Panc1 (cell line): ENCODE results near the gene ZNF609. TPM values are rescaled to one million over a fixed set of nuclear protein-coding genes. Genes with fewer than 3 reads are reported as not detected.

ENCODE experiments used
- ATAC-seq: fragments of 200-7000 bp; cut with Tn5 transposase; 2 replicates; pipeline ENCODE4 v1.9.1; 2020; ENCODE audit warnings: mild to moderate bottlenecking, moderate library complexity
- BruUV-seq: library from RNA; stranded (reverse); fragments of 400-500 nt; replicated peaks from 2 replicates; lab custom pipeline; 2021; lab: Mats Ljungman, UMichigan
- CTCF ChIA-PET: fragments of 300-600 bp; sonication (Branson Sonifier 250); formaldehyde crosslinking; loops from one replicate; lab custom pipeline; 2022; ENCODE audit warnings: antibody characterized with exemption; lab: Charles Lee
- POLR2A ChIA-PET: fragments of 300-600 bp; sonication (Branson Sonifier 250); formaldehyde crosslinking; loops from one replicate; lab custom pipeline; 2022; ENCODE audit warnings: antibody characterized with exemption; lab: Charles Lee
- DNase-seq: peaks from one replicate; pipeline ENCODE4 v3.0.0-alpha.2; 2010; ENCODE audit warnings: low read depth, low spot score
- H3K27ac ChIP-seq: 2 replicates; pipeline ENCODE4 v1.5.1; 2011; ENCODE audit warnings: mild to moderate bottlenecking, low read length, inconsistent platforms
- H3K27me3 ChIP-seq: fragments of 200-500 bp; sonication (Bioruptor generic); 2 replicates; pipeline ENCODE4 v1.6.0; 2014; ENCODE audit warnings: low read length, inconsistent platforms; ENCODE audit not compliant: control insufficient read depth, insufficient read depth
- H3K36me3 ChIP-seq: fragments of 200-500 bp; sonication (Bioruptor generic); 2 replicates; pipeline ENCODE4 v1.5.1; 2014; ENCODE audit warnings: inconsistent platforms, mild to moderate bottlenecking, low read length, moderate library complexity; ENCODE audit not compliant: control insufficient read depth, insufficient read depth
- H3K4me1 ChIP-seq: 2 replicates; pipeline ENCODE4 v1.5.1; 2011; ENCODE audit warnings: inconsistent platforms, mild to moderate bottlenecking, low read length, moderate library complexity; ENCODE audit not compliant: control insufficient read depth, insufficient read depth
- H3K4me3 ChIP-seq, 2 experiments: 2 replicates each; pipeline ENCODE4 v1.5.1; 2011 to 2012; ENCODE audit warnings: low read depth in 2 of 2, low read length in 2 of 2, mild to moderate bottlenecking in 2 of 2, inconsistent platforms in 1 of 2, moderate library complexity in 1 of 2
- H3K9me3 ChIP-seq: fragments of 200-500 bp; sonication (Bioruptor generic); 2 replicates; pipeline ENCODE4 v1.5.1; 2014; ENCODE audit warnings: low read depth, mild to moderate bottlenecking, inconsistent platforms, low read length, moderate library complexity; ENCODE audit not compliant: control insufficient read depth, insufficient read depth
- POLR2AphosphoS5 ChIP-seq: IDR thresholded peaks from 2 replicates; pipeline ENCODE4 v1.6.1; 2012; ENCODE audit warnings: mild to moderate bottlenecking, low read depth, low read length, moderate library complexity
- SIN3A ChIP-seq: IDR thresholded peaks from 2 replicates; pipeline ENCODE4 v1.6.1; 2012; ENCODE audit warnings: low read depth, mild to moderate bottlenecking, low read length, moderate library complexity, borderline replicate concordance; ENCODE audit not compliant: insufficient read depth
- TCF7L2 ChIP-seq: IDR thresholded peaks from 2 replicates; pipeline ENCODE4 v1.6.1; 2011; ENCODE audit warnings: mild to moderate bottlenecking, low read depth, low read length, inconsistent platforms
- in situ Hi-C: cut with HindIII; loops from 2 replicates; pipeline ENCODE4 v1.10.0; 2016; ENCODE audit warnings: low sequenced_read_pairs, low pct_unique_long_range_greater_than_20kb
- intact Hi-C: fragments of 100-400 bp; cut with micrococcal nuclease; formaldehyde crosslinking; loops from one replicate; pipeline ENCODE4 v1.10.0; 2022; ENCODE audit not compliant: unreplicated experiment
- total RNA-seq: library from RNA; stranded (reverse); gene quantifications from one replicate; pipeline ENCODE4 v1.2.1, GENCODE V29; 2021; ENCODE audit not compliant: unreplicated experiment
- TF ChIP-seq, protein P1 (sequence below): fragments of 450-650 bp; IDR thresholded peaks from 2 replicates; pipeline ENCODE4 v1.5.1; 2017; ENCODE audit warnings: mild to moderate bottlenecking
- TF ChIP-seq, protein P2 (sequence below), 2 experiments: IDR thresholded peaks; 2 replicates each; pipeline ENCODE4 v1.6.1; 2011 to 2012; ENCODE audit warnings: low read depth in 2 of 2, control low read depth in 1 of 2, low read length in 1 of 2, mild to moderate bottlenecking in 1 of 2, moderate library complexity in 1 of 2; ENCODE audit not compliant: insufficient read depth in 1 of 2

The ZNF609 gene
- total RNA-seq, 1 experiment from 2014 or later, result 47.2 TPM

DNA sequence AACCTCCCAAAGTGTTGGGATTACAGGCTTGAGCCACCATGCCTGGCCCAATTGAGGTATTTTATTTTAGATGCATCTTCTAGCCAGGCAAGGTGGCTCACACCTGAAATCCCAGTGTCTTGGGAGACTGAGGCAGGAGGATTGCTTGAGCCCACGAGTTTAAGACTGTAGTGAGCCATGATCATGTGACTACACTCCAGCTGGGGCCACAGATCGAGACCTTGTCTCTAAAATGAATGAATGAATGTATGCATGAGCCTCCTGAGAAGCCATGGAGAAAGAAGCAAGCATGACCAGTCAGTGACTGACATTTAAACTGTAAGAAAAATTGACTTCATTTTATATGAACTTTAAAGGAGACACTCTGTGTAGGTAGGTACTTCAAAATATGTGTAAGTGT lies 105.7 kb downstream of the ZNF609 start:
- DNase-seq (no peak), ATAC-seq (no peak)
- no peaks in the 10 kb centered on the region for H3K9me3 ChIP-seq
- H3K27me3 ChIP-seq, result no peaks in the 10 kb centered on the region
- no peaks in the 10 kb centered on the region for H3K36me3 ChIP-seq
- no peak overlapping the region for H3K27ac ChIP-seq
- BruUV-seq, result no TSS peak
- H3K4me3 ChIP-seq, result no peak overlapping the region
- CTCF ChIA-PET, result interaction anchor here (0.8 kb wide), 1 partner anchor 114 kb away, joined by 3 read pairs; no protein-coding TSS in a partner anchor
- peaks cover 4% of the 10 kb centered on the region; the same call in 1 of the 2 replicates for H3K4me1 ChIP-seq
- intact Hi-C loops (no loop called here), in situ Hi-C loops (no loop called here)
- POLR2A ChIA-PET, result no interaction called here
- TF ChIP-seq, protein P1, sequence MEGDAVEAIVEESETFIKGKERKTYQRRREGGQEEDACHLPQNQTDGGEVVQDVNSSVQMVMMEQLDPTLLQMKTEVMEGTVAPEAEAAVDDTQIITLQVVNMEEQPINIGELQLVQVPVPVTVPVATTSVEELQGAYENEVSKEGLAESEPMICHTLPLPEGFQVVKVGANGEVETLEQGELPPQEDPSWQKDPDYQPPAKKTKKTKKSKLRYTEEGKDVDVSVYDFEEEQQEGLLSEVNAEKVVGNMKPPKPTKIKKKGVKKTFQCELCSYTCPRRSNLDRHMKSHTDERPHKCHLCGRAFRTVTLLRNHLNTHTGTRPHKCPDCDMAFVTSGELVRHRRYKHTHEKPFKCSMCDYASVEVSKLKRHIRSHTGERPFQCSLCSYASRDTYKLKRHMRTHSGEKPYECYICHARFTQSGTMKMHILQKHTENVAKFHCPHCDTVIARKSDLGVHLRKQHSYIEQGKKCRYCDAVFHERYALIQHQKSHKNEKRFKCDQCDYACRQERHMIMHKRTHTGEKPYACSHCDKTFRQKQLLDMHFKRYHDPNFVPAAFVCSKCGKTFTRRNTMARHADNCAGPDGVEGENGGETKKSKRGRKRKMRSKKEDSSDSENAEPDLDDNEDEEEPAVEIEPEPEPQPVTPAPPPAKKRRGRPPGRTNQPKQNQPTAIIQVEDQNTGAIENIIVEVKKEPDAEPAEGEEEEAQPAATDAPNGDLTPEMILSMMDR, result no peak
- TF ChIP-seq POLR2AphosphoS5 (no peak), TCF7L2 (no peak), SIN3A (no peak)
- TF ChIP-seq, protein P2, sequence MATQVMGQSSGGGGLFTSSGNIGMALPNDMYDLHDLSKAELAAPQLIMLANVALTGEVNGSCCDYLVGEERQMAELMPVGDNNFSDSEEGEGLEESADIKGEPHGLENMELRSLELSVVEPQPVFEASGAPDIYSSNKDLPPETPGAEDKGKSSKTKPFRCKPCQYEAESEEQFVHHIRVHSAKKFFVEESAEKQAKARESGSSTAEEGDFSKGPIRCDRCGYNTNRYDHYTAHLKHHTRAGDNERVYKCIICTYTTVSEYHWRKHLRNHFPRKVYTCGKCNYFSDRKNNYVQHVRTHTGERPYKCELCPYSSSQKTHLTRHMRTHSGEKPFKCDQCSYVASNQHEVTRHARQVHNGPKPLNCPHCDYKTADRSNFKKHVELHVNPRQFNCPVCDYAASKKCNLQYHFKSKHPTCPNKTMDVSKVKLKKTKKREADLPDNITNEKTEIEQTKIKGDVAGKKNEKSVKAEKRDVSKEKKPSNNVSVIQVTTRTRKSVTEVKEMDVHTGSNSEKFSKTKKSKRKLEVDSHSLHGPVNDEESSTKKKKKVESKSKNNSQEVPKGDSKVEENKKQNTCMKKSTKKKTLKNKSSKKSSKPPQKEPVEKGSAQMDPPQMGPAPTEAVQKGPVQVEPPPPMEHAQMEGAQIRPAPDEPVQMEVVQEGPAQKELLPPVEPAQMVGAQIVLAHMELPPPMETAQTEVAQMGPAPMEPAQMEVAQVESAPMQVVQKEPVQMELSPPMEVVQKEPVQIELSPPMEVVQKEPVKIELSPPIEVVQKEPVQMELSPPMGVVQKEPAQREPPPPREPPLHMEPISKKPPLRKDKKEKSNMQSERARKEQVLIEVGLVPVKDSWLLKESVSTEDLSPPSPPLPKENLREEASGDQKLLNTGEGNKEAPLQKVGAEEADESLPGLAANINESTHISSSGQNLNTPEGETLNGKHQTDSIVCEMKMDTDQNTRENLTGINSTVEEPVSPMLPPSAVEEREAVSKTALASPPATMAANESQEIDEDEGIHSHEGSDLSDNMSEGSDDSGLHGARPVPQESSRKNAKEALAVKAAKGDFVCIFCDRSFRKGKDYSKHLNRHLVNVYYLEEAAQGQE (IDR thresholded peaks at IDR 0.05; ENCODE audit: insufficient read depth in 1 of 2, low read depth in 2 of 2, low read length in 1 of 2), result no peak

DNA sequence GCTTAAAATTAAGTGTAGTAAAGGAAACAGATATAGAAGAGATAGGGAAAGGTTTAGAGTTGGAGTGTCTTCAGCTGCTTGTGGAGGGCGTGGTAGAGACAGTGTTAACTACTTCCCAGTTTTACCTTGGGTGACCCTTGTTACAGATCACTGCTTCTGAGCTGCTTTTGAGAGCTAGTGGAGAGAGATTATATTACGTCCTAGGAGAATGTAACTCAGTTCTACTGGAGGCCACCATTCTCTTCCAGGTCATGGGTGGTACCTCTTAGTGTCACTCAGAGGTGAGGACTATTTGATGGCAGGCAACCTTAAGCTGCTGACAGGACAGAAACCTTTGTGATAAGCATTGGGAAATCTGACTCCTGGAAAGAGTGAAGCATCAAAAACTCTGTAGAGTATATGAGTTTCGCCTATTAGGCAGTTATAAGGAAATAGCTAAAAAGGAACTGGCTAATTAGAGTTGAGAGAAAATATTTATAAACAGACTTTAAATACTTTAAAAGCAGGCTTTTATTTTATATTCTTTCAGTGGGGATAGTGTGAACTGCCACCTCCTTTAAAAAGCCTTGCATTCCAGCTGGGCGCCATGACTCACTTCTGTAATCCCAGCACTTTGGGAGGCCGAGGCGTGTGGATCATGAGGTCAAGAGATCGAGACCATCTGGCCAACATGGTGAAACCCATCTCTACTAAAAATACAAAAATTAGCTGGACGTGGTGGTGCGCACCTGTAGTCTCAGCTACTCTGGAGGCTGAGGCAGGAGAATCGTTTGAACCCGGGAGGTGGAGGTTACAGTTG lies 106.5 kb downstream of the ZNF609 start:
- Histone ChIP-seq H3K4me3 (no peak overlapping the region), H3K36me3 (no peaks in the 10 kb centered on the region), H3K27me3 (no peaks in the 10 kb centered on the region), H3K4me1 (peaks cover 4% of the 10 kb centered on the region; the same call in 1 of the 2 replicates), H3K27ac (no peak overlapping the region), H3K9me3 (no peaks in the 10 kb centered on the region)
- no TSS peak for BruUV-seq
- POLR2A ChIA-PET, result no interaction called here
- in situ Hi-C loops, result no loop called here
- DNase-seq (no peak), ATAC-seq (peak; percentile 51; the same call in 1 of the 2 replicates)
- intact Hi-C loops, result no loop called here
- CTCF ChIA-PET, result interaction anchor here (0.8 kb wide), 1 partner anchor 113 kb away, joined by 3 read pairs; no protein-coding TSS in a partner anchor
- TF ChIP-seq, protein P2 (IDR thresholded peaks at IDR 0.05; ENCODE audit: insufficient read depth in 1 of 2, low read depth in 2 of 2, low read length in 1 of 2), result no peak
- TF ChIP-seq SIN3A (no peak), POLR2AphosphoS5 (no peak), TCF7L2 (no peak)
- TF ChIP-seq, protein P1, result no peak
